OCI-LY3 (cell line): ENCODE results near the gene DAB1.

ENCODE experiments used
- H2AFZ ChIP-seq: fragments of 200-600, 300-600 bp; shearing (Covaris generic); 2 replicates; pipeline ENCODE4 v1.6.0; 2014; ENCODE audit warnings: antibody characterized with exemption, low read depth, low read length
- H3K27ac ChIP-seq: fragments of 200-600, 300-600 bp; sonication (generic); 2 replicates; pipeline ENCODE4 v1.5.1; 2014; ENCODE audit warnings: mild to moderate bottlenecking, low read length, moderate library complexity, mixed read lengths
- H3K27me3 ChIP-seq: fragments of 200-600, 300-600 bp; sonication (generic); 2 replicates; pipeline ENCODE4 v1.6.1; 2014; ENCODE audit warnings: low read depth, low read length, mixed read lengths
- H3K36me3 ChIP-seq: fragments of 200-600, 300-600 bp; sonication (generic); replicated peaks from 2 replicates; pipeline ENCODE3; 2014; ENCODE audit warnings: low read depth, low read length, mixed read lengths
- H3K4me1 ChIP-seq: fragments of 300-600, 200-600 bp; sonication (generic); 2 replicates; pipeline ENCODE4 v1.6.1; 2014; ENCODE audit warnings: low read length, mixed read lengths
- H3K4me2 ChIP-seq: fragments of 200-600, 300-600 bp; sonication (generic); 2 replicates; pipeline ENCODE4 v1.6.1; 2014; ENCODE audit warnings: low read length, mixed read lengths
- H3K4me3 ChIP-seq: fragments of 300-600, 200-600 bp; sonication (generic); 2 replicates; pipeline ENCODE4 v1.5.1; 2014; ENCODE audit warnings: antibody characterized with exemption, mild to moderate bottlenecking, low read length, moderate library complexity
- H3K79me2 ChIP-seq: fragments of 300-600, 200-600 bp; shearing (Covaris generic); 2 replicates; pipeline ENCODE4 v1.6.1; 2014; ENCODE audit warnings: mild to moderate bottlenecking, low read length, mixed read lengths
- H3K9ac ChIP-seq: fragments of 300-600, 200-600 bp; shearing (Covaris generic); 2 replicates; pipeline ENCODE4 v1.6.0; 2014; ENCODE audit warnings: mild to moderate bottlenecking, low read length, moderate library complexity
- H3K9me3 ChIP-seq: fragments of 200-600, 300-600 bp; shearing (Covaris generic); 2 replicates; pipeline ENCODE4 v1.6.1; 2014; ENCODE audit warnings: low read length, mixed read lengths; ENCODE audit not compliant: insufficient read depth
- H4K20me1 ChIP-seq: fragments of 200-600, 300-600 bp; sonication (generic); 2 replicates; pipeline ENCODE4 v1.6.1; 2016; ENCODE audit warnings: low read length, mixed read lengths; ENCODE audit not compliant: insufficient read depth
- CTCF ChIP-seq: fragments of 200-600, 300-600 bp; sonication (generic); IDR thresholded peaks from 2 replicates; pipeline ENCODE4 v1.5.1; 2014; ENCODE audit warnings: antibody characterized with exemption, low read length, low read depth
- EZH2phosphoT487 ChIP-seq: fragments of 200-600 bp; shearing (Covaris generic); IDR thresholded peaks from 2 replicates; pipeline ENCODE4 v1.6.1; 2018; ENCODE audit warnings: antibody characterized with exemption, mixed run types, low read depth

The DAB1 gene

GRCh38 chr1:57067863-57068262, 356.0 kb downstream of the DAB1 start:
- H2AFZ ChIP-seq, result no peak overlapping the region
- no peak overlapping the region for H3K4me2 ChIP-seq
- H3K4me1 ChIP-seq, result peaks cover 6% of the 10 kb centered on the region; the same call in 1 of the 2 replicates
- H3K27me3 ChIP-seq, result no peaks in the 10 kb centered on the region
- no peak overlapping the region for H3K9ac ChIP-seq
- no peak for TF ChIP-seq EZH2phosphoT487
- TF ChIP-seq CTCF, result no peak
- no peaks in the 10 kb centered on the region for H4K20me1 ChIP-seq
- no peaks in the 10 kb centered on the region for H3K79me2 ChIP-seq
- H3K9me3 ChIP-seq, result no peaks in the 10 kb centered on the region
- no peaks in the 10 kb centered on the region for H3K36me3 ChIP-seq
- H3K4me3 ChIP-seq, result no peak overlapping the region
- H3K27ac ChIP-seq, result no peak overlapping the region

GRCh38 chr1:57066980-57067610, 356.8 kb downstream of the DAB1 start:
- no peak overlapping the region for H2AFZ ChIP-seq
- no peaks in the 10 kb centered on the region for H3K36me3 ChIP-seq
- no peak overlapping the region for H3K9ac ChIP-seq
- no peak for TF ChIP-seq EZH2phosphoT487
- TF ChIP-seq CTCF, result no peak
- no peak overlapping the region for H3K27ac ChIP-seq
- H4K20me1 ChIP-seq, result no peaks in the 10 kb centered on the region
- H3K4me3 ChIP-seq, result no peak overlapping the region
- no peak overlapping the region for H3K4me2 ChIP-seq
- no peaks in the 10 kb centered on the region for H3K9me3 ChIP-seq
- peaks cover 2% of the 10 kb centered on the region; the same call in 1 of the 2 replicates for H3K4me1 ChIP-seq
- no peaks in the 10 kb centered on the region for H3K79me2 ChIP-seq
- no peaks in the 10 kb centered on the region for H3K27me3 ChIP-seq

- H2AFZ ChIP-seq, result no peak overlapping the region
- no peaks in the 10 kb centered on the region for H3K4me1 ChIP-seq
- H3K9ac ChIP-seq, result no peak overlapping the region
- H3K79me2 ChIP-seq, result no peaks in the 10 kb centered on the region
- no peak overlapping the region for H3K27ac ChIP-seq
- no peaks in the 10 kb centered on the region for H3K27me3 ChIP-seq
- H3K9me3 ChIP-seq, result no peaks in the 10 kb centered on the region
- no peak for TF ChIP-seq CTCF
- no peak for TF ChIP-seq EZH2phosphoT487
- no peaks in the 10 kb centered on the region for H4K20me1 ChIP-seq
- no peaks in the 10 kb centered on the region for H3K36me3 ChIP-seq
- H3K4me3 ChIP-seq, result no peak overlapping the region
- no peak overlapping the region for H3K4me2 ChIP-seq
Observed at GRCh38 chr1:57065442-57065841, 358.4 kb downstream of the DAB1 start.

GRCh38 chr1:57064379-57065140, 359.3 kb downstream of the DAB1 start:
- no peak for TF ChIP-seq EZH2phosphoT487
- no peak for TF ChIP-seq CTCF
- Histone ChIP-seq H3K9ac (no peak overlapping the region), H3K9me3 (no peaks in the 10 kb centered on the region), H3K27ac (no peak overlapping the region), H3K4me3 (no peak overlapping the region), H3K4me1 (no peaks in the 10 kb centered on the region), H4K20me1 (no peaks in the 10 kb centered on the region), H2AFZ (no peak overlapping the region), H3K79me2 (no peaks in the 10 kb centered on the region), H3K36me3 (no peaks in the 10 kb centered on the region), H3K4me2 (no peak overlapping the region), H3K27me3 (no peaks in the 10 kb centered on the region)
